Esophagus muscularis mucosa (tissue), 3 donors: ENCODE results near the gene POTEC.
"Not testable (repeated sequence)": the region's sequence is repeated elsewhere in the genome, so short reads cannot be mapped to it uniquely, and the experiment has no call there.

Source experiments
- CTCF ChIP-seq, 3 experiments: fragments of 200-600 bp in 2 of 3; fragments of 450-650 bp in 1 of 3; sonication (generic) in 2 of 3; IDR thresholded peaks; one replicate each; pipeline ENCODE4 v1.5.1; 2017 to 2019; ENCODE audit warnings: antibody characterized with exemption in 3 of 3, mild to moderate bottlenecking in 2 of 3, moderate library complexity in 1 of 3
- POLR2A ChIP-seq: fragments of 450-650 bp; IDR thresholded peaks from one replicate; pipeline ENCODE4 v1.6.1; 2017; ENCODE audit warnings: antibody characterized with exemption, moderate library complexity, mild to moderate bottlenecking, low read depth
- POLR2AphosphoS5 ChIP-seq, 2 donors: sonication (generic); formaldehyde crosslinking; IDR thresholded peaks; one replicate each; pipeline ENCODE4 v1.6.1; 2017; ENCODE audit warnings: antibody characterized with exemption in 2 of 2

- not testable (repeated sequence) for TF ChIP-seq CTCF (IDR thresholded peaks at IDR 0.05); POLR2A; POLR2AphosphoS5 (IDR thresholded peaks at IDR 0.05)
Measured at GRCh38 chr18:14470046-14470445, 73.4 kb downstream of the POTEC start.
